Body of pancreas (tissue), 4 donors: Measurements from ENCODE around the gene IGF2BP3.

ENCODE experiments used
- CTCF ChIP-seq, 7 experiments: fragments of 450-650 bp in 4 of 7; fragments of 200-600 bp in 3 of 7; sonication (generic) in 3 of 7; IDR thresholded peaks; one replicate each; pipeline ENCODE4 v1.5.1; 2016 to 2019; ENCODE audit warnings: antibody characterized with exemption in 7 of 7
- POLR2A ChIP-seq, 3 donors: fragments of 450-650 bp; IDR thresholded peaks; one replicate each; pipeline ENCODE4 v1.6.1; 2016; ENCODE audit warnings: antibody characterized with exemption in 3 of 3, mild to moderate bottlenecking in 2 of 3

GRCh38 chr7:23283086-23283485 lies 187.2 kb downstream of the IGF2BP3 start:
- TF ChIP-seq CTCF (IDR thresholded peaks at IDR 0.05) (no peak), POLR2A (IDR thresholded peaks at IDR 0.05) (no peak)
